Neural cell (in vitro differentiated cells): Measurements from ENCODE around the gene TSPAN14. TPM values are rescaled to one million over a fixed set of nuclear protein-coding genes. Genes with fewer than 3 reads are reported as not detected.

Source experiments
- H2AFZ ChIP-seq: fragments of 200-600, 300-800 bp; sonication (generic), shearing (Covaris generic); 2 replicates; pipeline ENCODE4 v1.6.0; 2014; ENCODE audit warnings: low read depth, mild to moderate bottlenecking, antibody characterized with exemption, low read length, moderate library complexity
- H3F3A ChIP-seq: fragments of 200-600 bp; shearing (Covaris generic); 2 replicates; pipeline ENCODE4 v1.6.1; 2016; ENCODE audit warnings: mild to moderate bottlenecking, moderate library complexity, mixed read lengths, antibody characterized with exemption, low read length; ENCODE audit not compliant: insufficient read depth, poor library complexity, severe bottlenecking
- H3K27ac ChIP-seq: fragments of 200-600, 300-800 bp; sonication (generic), shearing (Covaris generic); 2 replicates; pipeline ENCODE4 v1.5.1; 2014; ENCODE audit warnings: mild to moderate bottlenecking, low read length, moderate library complexity
- H3K27me3 ChIP-seq: fragments of 300-800, 200-600 bp; sonication (generic), shearing (Covaris generic); 2 replicates; pipeline ENCODE4 v1.6.0; 2014; ENCODE audit warnings: mild to moderate bottlenecking, low read depth, low read length, moderate library complexity; ENCODE audit not compliant: insufficient read depth
- H3K36me3 ChIP-seq: fragments of 300-800, 200-600 bp; sonication (generic), shearing (Covaris generic); 2 replicates; pipeline ENCODE4 v1.5.1; 2014; ENCODE audit warnings: mild to moderate bottlenecking, antibody characterized with exemption, low read length, moderate library complexity; ENCODE audit not compliant: insufficient read depth
- H3K4me2 ChIP-seq: fragments of 300-800, 200-600 bp; sonication (generic), shearing (Covaris generic); 2 replicates; pipeline ENCODE4 v1.6.0; 2014; ENCODE audit warnings: mild to moderate bottlenecking, low read length
- H3K4me3 ChIP-seq: fragments of 300-800, 200-600 bp; sonication (generic), shearing (Covaris generic); 2 replicates; pipeline ENCODE4 v1.5.1; 2014; ENCODE audit warnings: mild to moderate bottlenecking, low read length, moderate library complexity
- H3K79me2 ChIP-seq: fragments of 200-600 bp; shearing (Covaris generic); replicated peaks from 2 replicates; pipeline ENCODE4 v1.6.0; 2014; ENCODE audit warnings: mild to moderate bottlenecking, low read length, moderate library complexity; ENCODE audit not compliant: insufficient read depth
- H3K9ac ChIP-seq: fragments of 300-800, 200-600 bp; sonication (generic), shearing (Covaris generic); 2 replicates; pipeline ENCODE4 v1.6.1; 2016; ENCODE audit warnings: mild to moderate bottlenecking, low read length, mixed read lengths
- H3K9me2 ChIP-seq: fragments of 200-600 bp; shearing (Covaris generic); 2 replicates; pipeline ENCODE4 v1.6.1; 2016; ENCODE audit warnings: mild to moderate bottlenecking, low read length, mixed read lengths; ENCODE audit not compliant: insufficient read depth
- H3K9me3 ChIP-seq: fragments of 200-600, 300-800 bp; sonication (generic), shearing (Covaris generic); 2 replicates; pipeline ENCODE4 v1.6.1; 2016; ENCODE audit warnings: mild to moderate bottlenecking, mixed run types, low read length, moderate library complexity, mixed read lengths
- H4K20me1 ChIP-seq: fragments of 200-600 bp; shearing (Covaris generic); 2 replicates; pipeline ENCODE4 v1.6.1; 2016; ENCODE audit warnings: mild to moderate bottlenecking, mixed run types; ENCODE audit not compliant: insufficient read depth
- CTCF ChIP-seq: fragments of 450-650 bp; IDR thresholded peaks from 2 replicates; pipeline ENCODE4 v1.5.1; 2014; ENCODE audit warnings: antibody characterized with exemption, mild to moderate bottlenecking, moderate library complexity; ENCODE audit not compliant: poor library complexity, severe bottlenecking
- EP300 ChIP-seq: fragments of 450-650 bp; conservative IDR thresholded peaks from 2 replicates; pipeline ENCODE4 v1.6.1; 2014; ENCODE audit warnings: antibody characterized with exemption, mild to moderate bottlenecking, moderate library complexity; ENCODE audit not compliant: poor library complexity, severe bottlenecking
- EZH2 ChIP-seq: fragments of 200-600, 300-800 bp; shearing (Covaris generic), sonication (generic); IDR thresholded peaks from 2 replicates; pipeline ENCODE4 v1.6.1; 2014; ENCODE audit warnings: antibody characterized with exemption, low read length, borderline replicate concordance, mild to moderate bottlenecking; ENCODE audit not compliant: insufficient read depth, poor library complexity, severe bottlenecking
- MXI1 ChIP-seq: fragments of 450-650 bp; conservative IDR thresholded peaks from 2 replicates; pipeline ENCODE4 v1.6.1; 2014; ENCODE audit warnings: antibody characterized with exemption, mild to moderate bottlenecking; ENCODE audit not compliant: poor library complexity, severe bottlenecking
- POLR2AphosphoS5 ChIP-seq: IDR thresholded peaks from 2 replicates; pipeline ENCODE4 v1.6.1; 2012
- RAD21 ChIP-seq: fragments of 450-650 bp; conservative IDR thresholded peaks from 2 replicates; pipeline ENCODE4 v1.6.1; 2014; ENCODE audit warnings: antibody characterized with exemption, mild to moderate bottlenecking, moderate library complexity
- REST ChIP-seq: IDR thresholded peaks from 2 replicates; pipeline ENCODE4 v1.6.1; 2012; ENCODE audit warnings: borderline replicate concordance
- SMC3 ChIP-seq: fragments of 450-650 bp; conservative IDR thresholded peaks from 2 replicates; pipeline ENCODE4 v1.6.1; 2014; ENCODE audit warnings: antibody characterized with exemption, mild to moderate bottlenecking, moderate library complexity; ENCODE audit not compliant: poor library complexity
- TAF1 ChIP-seq: IDR thresholded peaks from 2 replicates; pipeline ENCODE4 v1.6.1; 2012; ENCODE audit warnings: low read depth
- polyA plus RNA-seq: library from polyadenylated mRNA; depleted of rRNA; stranded (reverse); fragments of >200 nt; gene quantifications from 2 replicates; pipeline ENCODE4 v1.2.3, GENCODE V29; 2014

TSPAN14 gene
- polyA plus RNA-seq, 1 donor from 2014 or later = 26.3 TPM

GRCh38 chr10:80571352-80571751 is 117.2 kb downstream of the TSPAN14 start:
- H3K4me2 ChIP-seq = no peak overlapping the region
- H3K4me3 ChIP-seq = no peak overlapping the region
- no peaks in the 10 kb centered on the region for H4K20me1 ChIP-seq
- H3K9ac ChIP-seq = no peak overlapping the region
- no peak overlapping the region for H2AFZ ChIP-seq
- no peaks in the 10 kb centered on the region for H3K27me3 ChIP-seq
- no peaks in the 10 kb centered on the region for H3K9me3 ChIP-seq
- no peak overlapping the region for H3K27ac ChIP-seq
- no peaks in the 10 kb centered on the region for H3F3A ChIP-seq
- no peaks in the 10 kb centered on the region for H3K36me3 ChIP-seq
- no peak for TF ChIP-seq EZH2
- TF ChIP-seq RAD21 = no peak
- no peak for TF ChIP-seq SMC3
- no peak for TF ChIP-seq EP300
- TF ChIP-seq REST = no peak
- TF ChIP-seq MXI1 = no peak
- TF ChIP-seq TAF1 = no peak
- TF ChIP-seq CTCF = no peak
- TF ChIP-seq POLR2AphosphoS5 = no peak
- no peaks in the 10 kb centered on the region for H3K79me2 ChIP-seq
- no peaks in the 10 kb centered on the region for H3K9me2 ChIP-seq

- no peak for TF ChIP-seq EP300
- no peak for TF ChIP-seq RAD21
- no peak for TF ChIP-seq POLR2AphosphoS5
- no peak for TF ChIP-seq REST
- TF ChIP-seq TAF1 = no peak
- TF ChIP-seq SMC3 = no peak
- no peak for TF ChIP-seq MXI1
- no peak for TF ChIP-seq CTCF
- no peak for TF ChIP-seq EZH2
- H2AFZ ChIP-seq = no peak overlapping the region
- no peak overlapping the region for H3K27ac ChIP-seq
- no peaks in the 10 kb centered on the region for H3K36me3 ChIP-seq
- no peak overlapping the region for H3K9ac ChIP-seq
- H3K4me2 ChIP-seq = no peak overlapping the region
- no peaks in the 10 kb centered on the region for H3F3A ChIP-seq
- no peak overlapping the region for H3K4me3 ChIP-seq
- H4K20me1 ChIP-seq = no peaks in the 10 kb centered on the region
- H3K9me3 ChIP-seq = no peaks in the 10 kb centered on the region
- H3K27me3 ChIP-seq = no peaks in the 10 kb centered on the region
- H3K9me2 ChIP-seq = no peaks in the 10 kb centered on the region
- H3K79me2 ChIP-seq = no peaks in the 10 kb centered on the region
Measured at GRCh38 chr10:80579181-80579763, 125.2 kb downstream of the TSPAN14 start.
